H1 (cell line): ENCODE results near the gene DCLK1. TPM values are rescaled to one million over a fixed set of nuclear protein-coding genes. Genes with fewer than 3 reads are reported as not detected.
A peak's percentile ranks its signal among the peaks of the same experiment; 100 is the strongest.
"Not testable (repeated sequence)": the region's sequence is repeated elsewhere in the genome, so short reads cannot be mapped to it uniquely, and the experiment has no call there.

ENCODE experiments used
- CTCF ChIA-PET: fragments of 300-600 bp; sonication (Branson Sonifier 250); formaldehyde crosslinking; loops from one replicate; lab custom pipeline; 2021; ENCODE audit not compliant: partially characterized antibody; lab: Charles Lee
- POLR2A ChIA-PET: fragments of 300-600 bp; sonication (Branson Sonifier 250); formaldehyde crosslinking; loops from one replicate; lab custom pipeline; 2021; ENCODE audit warnings: inconsistent platforms; ENCODE audit not compliant: partially characterized antibody; lab: Charles Lee
- DNase-seq, 2 experiments: peaks; one replicate each; pipeline versions ENCODE4 v3.0.0 to v3.0.0-alpha.2; 2010 to 2022; ENCODE audit warnings: low spot score in 2 of 2, low read depth in 1 of 2, mixed read lengths in 1 of 2
- FAIRE-seq: peaks from 2 replicates; lab custom pipeline; 2011; peaks lifted over from hg19 to GRCh38; lab: Jason Lieb, UNC
- H2AFZ ChIP-seq: 2 replicates; pipeline ENCODE4 v1.8.1; 2012; ENCODE audit warnings: low read length, inconsistent platforms
- H2AK5ac ChIP-seq: 2 replicates; pipeline ENCODE4 v1.6.1; 2013; ENCODE audit warnings: low read depth, low read length
- H2BK120ac ChIP-seq: replicated peaks from 2 replicates; pipeline ENCODE3; 2013; ENCODE audit warnings: low read depth, low read length, inconsistent platforms
- H2BK12ac ChIP-seq: 2 replicates; pipeline ENCODE4 v1.6.1; 2013; ENCODE audit warnings: low read depth, low read length
- H2BK15ac ChIP-seq: 2 replicates; pipeline ENCODE4 v1.6.1; 2013; ENCODE audit warnings: low read length
- H2BK20ac ChIP-seq: 2 replicates; pipeline ENCODE4 v1.6.1; 2013; ENCODE audit warnings: low read length
- H2BK5ac ChIP-seq: 2 replicates; pipeline ENCODE4 v1.6.1; 2013; ENCODE audit warnings: low read depth, low read length
- H3K14ac ChIP-seq: 2 replicates; pipeline ENCODE4 v1.6.1; 2013; ENCODE audit warnings: inconsistent platforms; ENCODE audit not compliant: insufficient read length
- H3K18ac ChIP-seq: 2 replicates; pipeline ENCODE4 v1.6.1; 2013; ENCODE audit warnings: low read length; ENCODE audit errors: extremely low read depth
- H3K23ac ChIP-seq: 2 replicates; pipeline ENCODE4 v1.6.1; 2013; ENCODE audit warnings: inconsistent platforms; ENCODE audit not compliant: insufficient read length
- H3K23me2 ChIP-seq: 2 replicates; pipeline ENCODE4 v1.6.1; 2013; ENCODE audit warnings: low read depth, low read length
- H3K27ac ChIP-seq: 2 replicates; pipeline ENCODE4 v1.6.1; 2011; ENCODE audit warnings: low read depth, low read length, inconsistent platforms
- H3K27me3 ChIP-seq, 4 experiments: replicated peaks in 1 of 4; 1 replicate in 1 of 4; 2 replicates in 3 of 4; pipeline versions ENCODE4 v1.6.1 to v1.8.1; 2011 to 2013; ENCODE audit warnings: low read length in 3 of 4, mild to moderate bottlenecking in 3 of 4, inconsistent platforms in 2 of 4, mixed read lengths in 2 of 4, moderate library complexity in 1 of 4; ENCODE audit not compliant: control insufficient read depth in 3 of 4, insufficient read depth in 3 of 4; ENCODE audit errors: extremely low read depth in 1 of 4
- H3K36me3 ChIP-seq, 4 experiments: 2 replicates each; pipeline versions ENCODE4 v1.6.1 to v1.8.1; 2011 to 2013; ENCODE audit warnings: mild to moderate bottlenecking in 4 of 4, low read length in 3 of 4, moderate library complexity in 2 of 4, control low read depth in 1 of 4, inconsistent platforms in 1 of 4; ENCODE audit not compliant: insufficient read depth in 4 of 4, control insufficient read depth in 2 of 4
- H3K4ac ChIP-seq: replicated peaks from 2 replicates; pipeline ENCODE3; 2013; ENCODE audit warnings: low read length, low read depth, mixed read lengths, inconsistent platforms; ENCODE audit not compliant: insufficient read length
- H3K4me1 ChIP-seq, 4 experiments: replicated peaks in 1 of 4; 1 replicate in 1 of 4; 2 replicates in 3 of 4; pipeline versions ENCODE4 v1.6.1 to v1.8.1; 2011 to 2013; ENCODE audit warnings: low read length in 3 of 4, inconsistent platforms in 2 of 4, mixed read lengths in 1 of 4; ENCODE audit not compliant: insufficient read depth in 4 of 4, control insufficient read depth in 3 of 4
- H3K4me2 ChIP-seq, 2 experiments: 2 replicates each; pipeline versions ENCODE4 v1.6.1 to v1.8.1; 2011 to 2013; ENCODE audit warnings: low read depth in 2 of 2, low read length in 2 of 2, control low read depth in 1 of 2, inconsistent platforms in 1 of 2, mild to moderate bottlenecking in 1 of 2; ENCODE audit not compliant: insufficient read depth in 1 of 2
- H3K4me3 ChIP-seq, 4 experiments: fragments of 200-600, 300-600 bp in 1 of 4; sonication (generic), shearing (Covaris generic), sonication (Bioruptor Twin) in 1 of 4; 2 replicates each; pipeline versions ENCODE4 v1.5.1 to v1.8.1; 2011 to 2016; ENCODE audit warnings: low read length in 4 of 4, low read depth in 3 of 4, control low read depth in 2 of 4, inconsistent platforms in 2 of 4, mild to moderate bottlenecking in 2 of 4, mixed read lengths in 1 of 4, moderate library complexity in 1 of 4; ENCODE audit not compliant: insufficient read depth in 2 of 4; ENCODE audit errors: extremely low read depth in 1 of 4
- H3K56ac ChIP-seq: replicated peaks from 2 replicates; pipeline ENCODE3; 2013; ENCODE audit warnings: low read depth, mild to moderate bottlenecking, mixed read lengths, low read length, inconsistent platforms; ENCODE audit not compliant: insufficient read length
- H3K79me1 ChIP-seq: 2 replicates; pipeline ENCODE4 v1.6.1; 2013; ENCODE audit warnings: low read depth, low read length, control low read depth
- H3K79me2 ChIP-seq, 2 experiments: 2 replicates each; pipeline versions ENCODE4 v1.6.1 to v1.8.1; 2012 to 2013; ENCODE audit warnings: low read length in 2 of 2, mild to moderate bottlenecking in 2 of 2, inconsistent platforms in 1 of 2; ENCODE audit not compliant: insufficient read depth in 2 of 2, control insufficient read depth in 1 of 2
- H3K9ac ChIP-seq, 4 experiments: replicated peaks in 1 of 4; 1 replicate in 1 of 4; 2 replicates in 3 of 4; pipeline versions ENCODE4 v1.6.1 to v1.8.1; 2011 to 2013; ENCODE audit warnings: low read depth in 3 of 4, low read length in 3 of 4, control low read depth in 2 of 4, mild to moderate bottlenecking in 2 of 4, moderate library complexity in 2 of 4, inconsistent platforms in 1 of 4; ENCODE audit errors: extremely low read depth in 1 of 4
- H3K9me3 ChIP-seq, 2 experiments: 2 replicates each; pipeline versions ENCODE4 v1.6.1 to v1.8.1; 2012 to 2013; ENCODE audit warnings: mild to moderate bottlenecking in 2 of 2, moderate library complexity in 2 of 2, control low read depth in 1 of 2, inconsistent platforms in 1 of 2, low read depth in 1 of 2, low read length in 1 of 2, mixed read lengths in 1 of 2; ENCODE audit not compliant: insufficient read depth in 2 of 2
- H4K20me1 ChIP-seq, 2 experiments: replicated peaks in 1 of 2; 2 replicates each; pipeline versions ENCODE3 to v1.8.1; 2011 to 2013; ENCODE audit warnings: inconsistent platforms in 2 of 2, low read length in 2 of 2, mild to moderate bottlenecking in 1 of 2; ENCODE audit not compliant: insufficient read depth in 2 of 2, control insufficient read depth in 1 of 2
- H4K5ac ChIP-seq: 2 replicates; pipeline ENCODE4 v1.6.1; 2013; ENCODE audit warnings: low read length, low read depth, mixed read lengths, inconsistent platforms; ENCODE audit not compliant: insufficient read length
- H4K8ac ChIP-seq: 2 replicates; pipeline ENCODE4 v1.8.0; 2013; ENCODE audit warnings: mild to moderate bottlenecking, moderate library complexity, low read length, inconsistent platforms; ENCODE audit not compliant: insufficient read depth; ENCODE audit errors: extremely low read depth
- H4K91ac ChIP-seq: replicated peaks from 2 replicates; pipeline ENCODE3; 2013; ENCODE audit warnings: low read length, mixed read lengths, inconsistent platforms; ENCODE audit not compliant: insufficient read length
- SRF ChIP-seq: IDR thresholded peaks from 2 replicates; pipeline ENCODE4 v1.6.1; 2011; ENCODE audit warnings: mild to moderate bottlenecking, low read depth, low read length, moderate library complexity
- WGBS, 2 experiments: shearing (Covaris generic) in 1 of 2; methylation state at CpG; one replicate each; pipeline versions ENCODE4 v1.1.6 to v1.1.7; 2013 to 2015; ENCODE audit warnings: low lambda C conversion rate in 2 of 2, mixed read lengths in 2 of 2, inconsistent platforms in 1 of 2, low coverage in 1 of 2, missing lambda C conversion rate in 1 of 2; ENCODE audit not compliant: insufficient replicate concordance in 2 of 2, insufficient coverage in 1 of 2, insufficient read length in 1 of 2; ENCODE audit errors: extremely low coverage in 1 of 2, missing lambda C conversion rate in 1 of 2; 5-methylcytosine and 5-hydroxymethylcytosine counted together
- polyA plus RNA-seq, 7 experiments: library from polyadenylated mRNA; depleted of rRNA in 3 of 7; stranded (reverse) in 5 of 7; unstranded in 2 of 7; fragments of >200 nt in 5 of 7; fragments of 200-250 nt in 2 of 7; gene quantifications; 1 replicate in 5 of 7; 2 replicates in 1 of 7; 4 replicates in 1 of 7; pipeline versions ENCODE4 v1.2.1 to v1.2.3, GENCODE V29; 2011 to 2013; ENCODE audit warnings: missing spikeins in 2 of 7, mixed read lengths in 2 of 7
- total RNA-seq: library from RNA; stranded (reverse); fragmentation: NEBNext Ultra II Directional; extraction: Animal tissue kit (Norgen Biotek cat#: 25700); gene quantifications from 2 replicates; pipeline ENCODE4 v1.2.1, GENCODE V29; 2021

Gene DCLK1
- total and polyA plus RNA-seq, 2 of the 8 experiments (the other 6 are each of a cell fraction or from before 2014, with no cell fraction given), result 22.8 to 41.0 TPM

GRCh38 chr13:35983703-35984102 lies 147.5 kb downstream of the DCLK1 start:
- H2BK20ac ChIP-seq, H2BK12ac ChIP-seq, CTCF ChIA-PET, H3K18ac ChIP-seq, H3K14ac ChIP-seq, H3K4me2 ChIP-seq, H4K20me1 ChIP-seq, H3K56ac ChIP-seq, H3K27me3 ChIP-seq, H2AK5ac ChIP-seq, H4K91ac ChIP-seq, H4K5ac ChIP-seq, POLR2A ChIA-PET, H2BK15ac ChIP-seq, H3K23ac ChIP-seq, H2BK5ac ChIP-seq, H2AFZ ChIP-seq, H3K9ac ChIP-seq, H2BK120ac ChIP-seq, H3K23me2 ChIP-seq, H3K27ac ChIP-seq, DNase-seq, H3K4me3 ChIP-seq, H3K36me3 ChIP-seq, H4K8ac ChIP-seq, H3K4ac ChIP-seq, H3K79me2 ChIP-seq, H3K79me1 ChIP-seq: not testable (repeated sequence)
- 93% methylated on average over 1 of the region's 1 CpG; no CpG with 5 or more reads in 1 of the 2 experiments for WGBS, 2 experiments
- Histone ChIP-seq H3K4me1 (peaks cover 15 to 36% (median 23%) of the 10 kb centered on the region in 4 experiments), H3K9me3 (peaks cover 4 to 17% of the 10 kb centered on the region in 2 experiments; a peak in 3 of 4 replicates)
- peak; percentile 45; the same call in 1 of the 2 replicates for TF ChIP-seq SRF
- FAIRE-seq, result peak; percentile 75
